HepG2 (cell line): ENCODE measurements around the gene AKAP3. TPM values are rescaled to one million over a fixed set of nuclear protein-coding genes. Genes with fewer than 3 reads are reported as not detected.

ENCODE experiments used
- ATAD3A ChIP-seq: sonication (generic); formaldehyde crosslinking; IDR thresholded peaks from 2 replicates; pipeline ENCODE4 v1.4.0; 2020; ENCODE audit warnings: missing genetic modification reagents
- DNMT3B ChIP-seq: conservative IDR thresholded peaks from 2 replicates; pipeline ENCODE4 v1.6.1; 2016; ENCODE audit warnings: missing biosample characterization, control low read depth
- ESRRA ChIP-seq: sonication (generic); formaldehyde crosslinking; IDR thresholded peaks from 2 replicates; pipeline ENCODE4 v1.5.1; 2020; ENCODE audit warnings: mild to moderate bottlenecking, low read depth, missing genetic modification reagents
- MAZ ChIP-seq, 2 experiments: sonication (generic) in 1 of 2; formaldehyde crosslinking in 1 of 2; IDR thresholded peaks; 2 replicates each; pipeline versions ENCODE4 v1.5.0 to v1.6.1; 2012 to 2020; ENCODE audit warnings: low read depth in 2 of 2, mild to moderate bottlenecking in 2 of 2, borderline replicate concordance in 1 of 2, improper control_type of control experiment in 1 of 2, low read length in 1 of 2, missing genetic modification reagents in 1 of 2, moderate library complexity in 1 of 2
- NFKB2 ChIP-seq: sonication (generic); formaldehyde crosslinking; IDR thresholded peaks from 2 replicates; pipeline ENCODE4 v1.4.0; 2020; ENCODE audit warnings: missing genetic modification reagents, borderline replicate concordance
- RCOR2 ChIP-seq: IDR thresholded peaks from 2 replicates; pipeline ENCODE4 v1.6.1; 2016; ENCODE audit warnings: missing biosample characterization, missing genetic modification reagents
- REL ChIP-seq: sonication (generic); formaldehyde crosslinking; conservative IDR thresholded peaks from 2 replicates; pipeline ENCODE4 v1.8.0; 2022; ENCODE audit warnings: mild to moderate bottlenecking, missing genetic modification reagents, moderate library complexity
- SALL1 ChIP-seq: sonication (generic); formaldehyde crosslinking; IDR thresholded peaks from 2 replicates; pipeline ENCODE4 v1.8.0; 2022; ENCODE audit warnings: mild to moderate bottlenecking, missing genetic modification reagents
- SP2 ChIP-seq: sonication (generic); formaldehyde crosslinking; IDR thresholded peaks from 2 replicates; pipeline ENCODE4 v1.5.1; 2020; ENCODE audit warnings: mild to moderate bottlenecking, missing genetic modification reagents
- SP4 ChIP-seq: sonication (generic); formaldehyde crosslinking; IDR thresholded peaks from 2 replicates; pipeline ENCODE4 v1.8.1; 2023; ENCODE audit warnings: mild to moderate bottlenecking, missing genetic modification reagents
- SRSF9 ChIP-seq: fragments of 200-400 bp; formaldehyde crosslinking; IDR thresholded peaks from 2 replicates; pipeline ENCODE4 v1.6.1; 2018; ENCODE audit warnings: borderline replicate concordance, mild to moderate bottlenecking, low read depth, low read length; ENCODE audit not compliant: insufficient read depth, poor library complexity, severe bottlenecking
- YEATS2 ChIP-seq: sonication (generic); formaldehyde crosslinking; IDR thresholded peaks from 2 replicates; pipeline ENCODE4 v1.4.0; 2020; ENCODE audit warnings: missing genetic modification reagents, borderline replicate concordance
- YY1 ChIP-seq: IDR thresholded peaks from 2 replicates; pipeline ENCODE4 v1.6.1; 2011; ENCODE audit warnings: low read length, low read depth, moderate library complexity, mild to moderate bottlenecking; ENCODE audit not compliant: insufficient read depth, insufficient replicate concordance
- ZBTB3 ChIP-seq: sonication (generic); formaldehyde crosslinking; IDR thresholded peaks from 2 replicates; pipeline ENCODE4 v1.4.0; 2020; ENCODE audit warnings: low read depth, mild to moderate bottlenecking, moderate library complexity, missing genetic modification reagents, borderline replicate concordance
- ZNF350 ChIP-seq: sonication (generic); formaldehyde crosslinking; IDR thresholded peaks from 2 replicates; pipeline ENCODE4 v1.4.0; 2020; ENCODE audit warnings: mild to moderate bottlenecking, low read depth, missing genetic modification reagents, borderline replicate concordance
- ZNF383 ChIP-seq: sonication (generic); formaldehyde crosslinking; IDR thresholded peaks from 2 replicates; pipeline ENCODE4 v1.4.0; 2020; ENCODE audit warnings: missing genetic modification reagents, mild to moderate bottlenecking, borderline replicate concordance
- ZNF414 ChIP-seq: sonication (generic); formaldehyde crosslinking; IDR thresholded peaks from 2 replicates; pipeline ENCODE4 v1.5.0; 2020; ENCODE audit warnings: missing genetic modification reagents
- ZNF501 ChIP-seq: sonication (generic); formaldehyde crosslinking; IDR thresholded peaks from 2 replicates; pipeline ENCODE4 v1.5.1; 2020; ENCODE audit warnings: mild to moderate bottlenecking, moderate library complexity, missing genetic modification reagents
- ZSCAN20 ChIP-seq: sonication (generic); formaldehyde crosslinking; IDR thresholded peaks from 2 replicates; pipeline ENCODE4 v1.4.0; 2020; ENCODE audit warnings: missing genetic modification reagents, mild to moderate bottlenecking, borderline replicate concordance
- polyA plus RNA-seq, 8 experiments: library from polyadenylated mRNA; depleted of rRNA in 3 of 8; stranded (reverse) in 7 of 8; unstranded in 1 of 8; fragments of >200 nt; fragmentation: Illumina TruSeq in 4 of 8; extraction: Trizol in 4 of 8; gene quantifications; 2 replicates each; pipeline versions ENCODE4 v1.2.1 to v1.2.3, GENCODE V29; 2011 to 2016; ENCODE audit warnings: low read depth in 4 of 8, missing spikeins in 1 of 8, mixed read lengths in 1 of 8; ENCODE audit not compliant: insufficient read depth in 1 of 8
- total RNA-seq, 5 experiments: library from RNA; depleted of rRNA; stranded (reverse); fragments of >200 nt; fragmentation: Illumina TruSeq; extraction: Trizol; gene quantifications; 2 replicates each; pipeline ENCODE4 v1.2.3, GENCODE V29; 2016; ENCODE audit warnings: low read depth in 1 of 5
- TF ChIP-seq, protein P1 (sequence below): sonication (generic); formaldehyde crosslinking; conservative IDR thresholded peaks from 2 replicates; pipeline ENCODE4 v1.4.0; 2020; ENCODE audit warnings: missing genetic modification reagents
- TF ChIP-seq, protein P2 (sequence below): sonication (generic); formaldehyde crosslinking; IDR thresholded peaks from 2 replicates; pipeline ENCODE4 v1.8.1; 2023; ENCODE audit warnings: missing genetic modification reagents, inconsistent platforms, borderline replicate concordance

Gene AKAP3
- total and polyA plus RNA-seq, 2 of the 13 experiments (the other 11 are each of a cell fraction or from before 2014, with no cell fraction given): 0.22 to 0.49 TPM

DNA sequence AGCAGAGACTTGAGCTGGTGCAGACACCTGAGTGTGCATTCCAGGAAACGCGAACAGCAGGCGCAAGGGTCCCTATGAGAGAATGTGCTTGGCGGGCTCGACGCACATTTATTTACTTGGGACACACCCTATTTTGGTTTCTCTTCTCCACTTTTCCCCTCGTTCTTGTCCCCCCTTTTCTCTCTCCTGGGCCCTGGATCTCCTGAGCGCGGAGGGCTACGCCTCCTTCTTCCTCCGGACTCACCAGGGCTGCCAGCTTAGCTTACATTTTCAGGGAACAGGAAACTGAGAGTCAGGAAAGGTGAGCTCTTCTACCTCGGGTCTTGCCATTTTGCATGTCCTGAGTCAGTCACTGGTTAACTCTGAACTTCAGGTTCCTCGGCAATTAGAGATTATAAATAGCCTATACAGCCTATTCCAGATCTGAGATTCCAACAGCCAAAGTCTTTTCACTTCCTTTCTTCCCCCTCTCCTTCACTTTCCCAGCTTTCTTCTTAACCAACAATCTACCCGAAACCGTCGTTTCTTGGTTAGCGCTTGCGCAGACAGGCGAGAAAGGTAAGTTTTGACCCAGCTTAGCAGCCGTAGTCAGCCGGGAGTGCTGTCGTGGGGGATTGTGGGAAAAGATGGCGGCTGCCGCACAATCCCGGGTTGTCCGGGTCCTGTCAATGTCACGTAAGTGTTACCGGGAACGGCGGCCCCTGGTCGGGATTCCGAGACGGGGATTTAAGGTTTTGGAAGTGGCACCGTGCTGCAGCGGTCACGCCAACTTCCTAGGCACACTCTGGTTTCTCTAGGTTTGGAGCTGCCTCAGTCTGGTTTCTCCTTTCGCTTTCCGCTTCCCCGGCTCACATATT is at the start of gene AKAP3, which contains the start of gene NDUFA9 (continued):
- TF ChIP-seq MAZ (IDR thresholded peaks at IDR 0.05; ENCODE audit: borderline replicate concordance, low read depth, low read length) (no peak), MAZ (CRISPR knock-in tag; IDR thresholded peaks at IDR 0.05; ENCODE audit: low read depth) (peak; percentile 30; the same call in 1 of the 2 replicates), ZSCAN20 (CRISPR knock-in tag) (no peak), ZNF350 (CRISPR knock-in tag) (peak; percentile 76; the same call in 1 of the 2 replicates), SALL1 (CRISPR knock-in tag) (no peak), ZNF383 (no peak), REL (no peak), ZNF501 (peak; percentile 93), NFKB2 (CRISPR knock-in tag) (no peak; the same call in 1 of the 2 replicates), SRSF9 (no peak), ESRRA (no peak; the same call in 1 of the 2 replicates), SP4 (CRISPR knock-in tag) (no peak), ATAD3A (CRISPR knock-in tag) (no peak), DNMT3B (CRISPR knock-in tag) (peak; percentile 43; the same call in 1 of the 2 replicates), SP2 (CRISPR knock-in tag) (no peak), ZNF414 (CRISPR knock-in tag) (no peak), RCOR2 (CRISPR knock-in tag) (no peak), YEATS2 (CRISPR knock-in tag) (peak; percentile 92), ZBTB3 (no peak), YY1 (peak; percentile 98)
- TF ChIP-seq, protein P1, sequence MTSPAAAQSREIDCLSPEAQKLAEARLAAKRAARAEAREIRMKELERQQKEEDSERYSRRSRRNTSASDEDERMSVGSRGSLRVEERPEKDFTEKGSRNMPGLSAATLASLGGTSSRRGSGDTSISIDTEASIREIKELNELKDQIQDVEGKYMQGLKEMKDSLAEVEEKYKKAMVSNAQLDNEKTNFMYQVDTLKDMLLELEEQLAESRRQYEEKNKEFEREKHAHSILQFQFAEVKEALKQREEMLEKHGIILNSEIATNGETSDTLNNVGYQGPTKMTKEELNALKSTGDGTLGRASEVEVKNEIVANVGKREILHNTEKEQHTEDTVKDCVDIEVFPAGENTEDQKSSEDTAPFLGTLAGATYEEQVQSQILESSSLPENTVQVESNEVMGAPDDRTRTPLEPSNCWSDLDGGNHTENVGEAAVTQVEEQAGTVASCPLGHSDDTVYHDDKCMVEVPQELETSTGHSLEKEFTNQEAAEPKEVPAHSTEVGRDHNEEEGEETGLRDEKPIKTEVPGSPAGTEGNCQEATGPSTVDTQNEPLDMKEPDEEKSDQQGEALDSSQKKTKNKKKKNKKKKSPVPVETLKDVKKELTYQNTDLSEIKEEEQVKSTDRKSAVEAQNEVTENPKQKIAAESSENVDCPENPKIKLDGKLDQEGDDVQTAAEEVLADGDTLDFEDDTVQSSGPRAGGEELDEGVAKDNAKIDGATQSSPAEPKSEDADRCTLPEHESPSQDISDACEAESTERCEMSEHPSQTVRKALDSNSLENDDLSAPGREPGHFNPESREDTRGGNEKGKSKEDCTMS (CRISPR knock-in tag): no peak
- TF ChIP-seq, protein P2, sequence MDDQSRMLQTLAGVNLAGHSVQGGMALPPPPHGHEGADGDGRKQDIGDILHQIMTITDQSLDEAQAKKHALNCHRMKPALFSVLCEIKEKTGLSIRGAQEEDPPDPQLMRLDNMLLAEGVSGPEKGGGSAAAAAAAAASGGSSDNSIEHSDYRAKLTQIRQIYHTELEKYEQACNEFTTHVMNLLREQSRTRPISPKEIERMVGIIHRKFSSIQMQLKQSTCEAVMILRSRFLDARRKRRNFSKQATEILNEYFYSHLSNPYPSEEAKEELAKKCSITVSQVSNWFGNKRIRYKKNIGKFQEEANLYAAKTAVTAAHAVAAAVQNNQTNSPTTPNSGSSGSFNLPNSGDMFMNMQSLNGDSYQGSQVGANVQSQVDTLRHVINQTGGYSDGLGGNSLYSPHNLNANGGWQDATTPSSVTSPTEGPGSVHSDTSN (CRISPR knock-in tag): no peak
